IMR-90 (cell line): ENCODE data around the gene ABTB2. TPM values are rescaled to one million over a fixed set of nuclear protein-coding genes. Genes with fewer than 3 reads are reported as not detected.

Source experiments
- ATAC-seq: fragments of 200-7000 bp; cut with Tn5 transposase; 2 replicates; pipeline ENCODE4 v1.9.1; 2020; ENCODE audit warnings: low read depth, mild to moderate bottlenecking, moderate library complexity
- BruUV-seq: library from RNA; stranded (reverse); fragments of 400-500 nt; replicated peaks from 2 replicates; lab custom pipeline; 2021; lab: Mats Ljungman, UMichigan
- CTCF ChIA-PET: fragments of 300-600 bp; formaldehyde crosslinking; extraction: SDS; loops from one replicate; lab custom pipeline; 2021; ENCODE audit warnings: antibody characterized with exemption; lab: Yijun Ruan, JAX
- POLR2A ChIA-PET: fragments of 300-600 bp; sonication (Branson Sonifier 250); formaldehyde crosslinking; loops from one replicate; lab custom pipeline; 2022; ENCODE audit warnings: antibody characterized with exemption; ENCODE audit not compliant: unreplicated experiment; lab: Charles Lee
- DNase-seq: peaks from one replicate; pipeline ENCODE4 v3.0.0; 2013
- H2AFZ ChIP-seq: replicated peaks from 2 replicates; pipeline ENCODE3; 2013; ENCODE audit warnings: low read length, mild to moderate bottlenecking; ENCODE audit not compliant: poor library complexity
- H2AK5ac ChIP-seq: 2 replicates; pipeline ENCODE4 v1.6.1; 2013; ENCODE audit warnings: low read depth, low read length, inconsistent platforms
- H2AK9ac ChIP-seq: replicated peaks from 2 replicates; pipeline ENCODE3; 2013; ENCODE audit warnings: mild to moderate bottlenecking, low read depth, low read length, moderate library complexity; ENCODE audit not compliant: poor library complexity
- H2BK120ac ChIP-seq: 2 replicates; pipeline ENCODE4 v1.6.1; 2013; ENCODE audit warnings: low read depth, low read length, inconsistent platforms
- H2BK15ac ChIP-seq: 3 replicates; pipeline ENCODE4 v1.6.1; 2013; ENCODE audit warnings: low read depth, low read length, inconsistent platforms
- H2BK20ac ChIP-seq: 2 replicates; pipeline ENCODE4 v1.6.1; 2013; ENCODE audit warnings: low read depth, mild to moderate bottlenecking, inconsistent platforms, low read length, moderate library complexity
- H2BK5ac ChIP-seq: 2 replicates; pipeline ENCODE4 v1.6.1; 2013; ENCODE audit warnings: mild to moderate bottlenecking, low read depth, low read length, inconsistent platforms; ENCODE audit not compliant: poor library complexity, severe bottlenecking
- H3K14ac ChIP-seq: replicated peaks from 2 replicates; pipeline ENCODE4 v1.6.1; 2013; ENCODE audit warnings: low read depth, low read length, inconsistent platforms
- H3K18ac ChIP-seq: 2 replicates; pipeline ENCODE4 v1.6.1; 2013; ENCODE audit warnings: low read depth, low read length, control low read depth
- H3K23ac ChIP-seq: 2 replicates; pipeline ENCODE4 v1.6.1; 2013; ENCODE audit warnings: low read depth, low read length, inconsistent platforms
- H3K27ac ChIP-seq: 2 replicates; pipeline ENCODE4 v1.5.1; 2013; ENCODE audit warnings: mild to moderate bottlenecking, control low read depth, low read length; ENCODE audit not compliant: insufficient read depth
- H3K27me3 ChIP-seq: 2 replicates; pipeline ENCODE4 v1.6.1; 2013; ENCODE audit warnings: low read length; ENCODE audit not compliant: control insufficient read depth, insufficient read depth
- H3K36me3 ChIP-seq: 2 replicates; pipeline ENCODE4 v1.6.1; 2013; ENCODE audit warnings: low read length, mixed read lengths; ENCODE audit not compliant: control insufficient read depth, insufficient read depth
- H3K4ac ChIP-seq: 2 replicates; pipeline ENCODE4 v1.6.1; 2013; ENCODE audit warnings: low read depth, low read length, inconsistent platforms
- H3K4me1 ChIP-seq: 2 replicates; pipeline ENCODE4 v1.6.1; 2013; ENCODE audit warnings: low read length, mixed read lengths; ENCODE audit not compliant: control insufficient read depth, insufficient read depth
- H3K4me2 ChIP-seq: 2 replicates; pipeline ENCODE4 v1.6.1; 2013; ENCODE audit warnings: low read depth, mild to moderate bottlenecking, control low read depth, low read length, moderate library complexity
- H3K4me3 ChIP-seq: 2 replicates; pipeline ENCODE4 v1.5.1; 2013; ENCODE audit warnings: low read depth, mild to moderate bottlenecking, control low read depth, low read length, moderate library complexity; ENCODE audit not compliant: insufficient read depth
- H3K56ac ChIP-seq: 2 replicates; pipeline ENCODE4 v1.6.1; 2013; ENCODE audit warnings: low read length, inconsistent platforms; ENCODE audit not compliant: insufficient read depth; ENCODE audit errors: extremely low read depth
- H3K79me1 ChIP-seq, 2 experiments: 2 replicates each; pipeline ENCODE4 v1.6.1; 2013; ENCODE audit warnings: low read length in 2 of 2, inconsistent platforms in 1 of 2, low read depth in 1 of 2
- H3K9ac ChIP-seq: 2 replicates; pipeline ENCODE4 v1.6.1; 2013; ENCODE audit warnings: low read depth, low read length, control low read depth
- H3K9me1 ChIP-seq: 2 replicates; pipeline ENCODE4 v1.6.1; 2013; ENCODE audit warnings: low read length, inconsistent platforms; ENCODE audit not compliant: insufficient read depth
- H3K9me3 ChIP-seq: 2 replicates; pipeline ENCODE4 v1.6.1; 2013; ENCODE audit warnings: low read length; ENCODE audit not compliant: control insufficient read depth, insufficient read depth
- H4K20me1 ChIP-seq: 2 replicates; pipeline ENCODE4 v1.6.1; 2013; ENCODE audit warnings: low read length, inconsistent platforms; ENCODE audit not compliant: insufficient read depth
- H4K5ac ChIP-seq: 2 replicates; pipeline ENCODE4 v1.6.1; 2013; ENCODE audit warnings: mild to moderate bottlenecking, low read depth, low read length, control low read depth
- H4K8ac ChIP-seq, 2 experiments: 2 replicates each; pipeline ENCODE4 v1.6.1; 2013; ENCODE audit warnings: low read depth in 2 of 2, low read length in 2 of 2, control low read depth in 1 of 2, inconsistent platforms in 1 of 2
- H4K91ac ChIP-seq: 2 replicates; pipeline ENCODE4 v1.6.1; 2013; ENCODE audit warnings: low read depth, low read length, inconsistent platforms; ENCODE audit not compliant: insufficient read depth
- BHLHE40 ChIP-seq: fragments of 150-350 bp; IDR thresholded peaks from 2 replicates; pipeline ENCODE4 v1.6.1; 2016; ENCODE audit warnings: mild to moderate bottlenecking, low read depth, low read length
- CEBPB ChIP-seq: IDR thresholded peaks from 2 replicates; pipeline ENCODE4 v1.6.1; 2012; ENCODE audit warnings: low read depth, low read length, improper control_type of control experiment
- CHD1 ChIP-seq: IDR thresholded peaks from 2 replicates; pipeline ENCODE4 v1.6.1; 2012; ENCODE audit warnings: low read depth, low read length, improper control_type of control experiment
- CTCF ChIP-seq: conservative IDR thresholded peaks from 2 replicates; pipeline ENCODE4 v1.5.1; 2012; ENCODE audit warnings: mild to moderate bottlenecking, low read depth, low read length, improper control_type of control experiment
- ELK1 ChIP-seq: fragments of 150-350 bp; IDR thresholded peaks from 2 replicates; pipeline ENCODE4 v1.6.1; 2016; ENCODE audit warnings: low read depth, mild to moderate bottlenecking, low read length, moderate library complexity, borderline replicate concordance
- FOS ChIP-seq: fragments of 150-350 bp; IDR thresholded peaks from 2 replicates; pipeline ENCODE4 v1.6.1; 2016; ENCODE audit warnings: low read depth, low read length
- MAFK ChIP-seq: IDR thresholded peaks from 2 replicates; pipeline ENCODE4 v1.6.1; 2012; ENCODE audit warnings: low read depth, low read length, improper control_type of control experiment
- MAZ ChIP-seq: IDR thresholded peaks from 2 replicates; pipeline ENCODE4 v1.6.1; 2012; ENCODE audit warnings: low read depth, mild to moderate bottlenecking, low read length, improper control_type of control experiment, moderate library complexity, borderline replicate concordance
- MXI1 ChIP-seq: IDR thresholded peaks from 2 replicates; pipeline ENCODE4 v1.6.1; 2012; ENCODE audit warnings: low read depth, mild to moderate bottlenecking, low read length, moderate library complexity, borderline replicate concordance
- NFE2L2 ChIP-seq: fragments of 150-350 bp; IDR thresholded peaks from 2 replicates; pipeline ENCODE4 v1.6.1; 2016; ENCODE audit warnings: low read depth, mild to moderate bottlenecking, low read length
- POLR2A ChIP-seq: IDR thresholded peaks from 2 replicates; pipeline ENCODE4 v1.6.1; 2012; ENCODE audit warnings: mild to moderate bottlenecking, low read depth, low read length
- RAD21 ChIP-seq: IDR thresholded peaks from 2 replicates; pipeline ENCODE4 v1.6.1; 2012; ENCODE audit warnings: low read length, improper control_type of control experiment
- RCOR1 ChIP-seq: IDR thresholded peaks from 2 replicates; pipeline ENCODE4 v1.6.1; 2012; ENCODE audit warnings: mild to moderate bottlenecking, low read length, improper control_type of control experiment; ENCODE audit not compliant: insufficient replicate concordance
- SMC3 ChIP-seq: fragments of 150-350 bp; IDR thresholded peaks from 2 replicates; pipeline ENCODE4 v1.6.1; 2016; ENCODE audit warnings: low read depth, mild to moderate bottlenecking, antibody characterized with exemption, low read length, moderate library complexity
- USF2 ChIP-seq: fragments of 150-350 bp; IDR thresholded peaks from 2 replicates; pipeline ENCODE4 v1.6.1; 2017; ENCODE audit warnings: mild to moderate bottlenecking, antibody characterized with exemption, low read length, low read depth
- WGBS, 2 experiments: methylation state at CpG; one replicate each; pipeline versions ENCODE4 v1.1.5 to v1.1.7; 2013; ENCODE audit warnings: missing lambda C conversion rate in 2 of 2; ENCODE audit not compliant: insufficient read length in 1 of 2; ENCODE audit errors: extremely low coverage in 2 of 2; 5-methylcytosine and 5-hydroxymethylcytosine counted together
- dilution Hi-C: fragments of 300-500 bp; cut with HindIII; formaldehyde crosslinking; loops from one replicate; pipeline ENCODE4 v1.14.3; 2018; ENCODE audit warnings: low sequenced_read_pairs; ENCODE audit not compliant: unreplicated experiment
- in situ Hi-C: fragments of 300-500 bp; cut with MboI; formaldehyde crosslinking; loops from 3 replicates; pipeline ENCODE4 v1.14.3; 2019; ENCODE audit warnings: low sequenced_read_pairs, inconsistent platforms, mixed read lengths
- intact Hi-C: fragments of 100-400 bp; cut with micrococcal nuclease; formaldehyde crosslinking; loops from 2 replicates; pipeline ENCODE4 v1.10.0; 2022
- polyA plus RNA-seq, 3 experiments: library from polyadenylated mRNA; depleted of rRNA; stranded (reverse); fragments of >200 nt; gene quantifications; 2 replicates each; pipeline ENCODE4 v1.2.3, GENCODE V29; 2012; ENCODE audit warnings: low replicate concordance in 1 of 3
- total RNA-seq: library from RNA; depleted of rRNA; stranded (reverse); fragments of >200 nt; gene quantifications from 2 replicates; pipeline ENCODE4 v1.2.3, GENCODE V29; 2012

The ABTB2 gene
- total and polyA plus RNA-seq, 2 of the 4 experiments (the other 2 are of a cell fraction), result 0.18 to 2.0 TPM

GRCh38 chr11:34236572-34236971 is 121.2 kb downstream of the ABTB2 start:
- H2AK5ac ChIP-seq, result no peak overlapping the region
- intact Hi-C loops, result no loop called here
- H3K9ac ChIP-seq, result no peak overlapping the region

More at GRCh38 chr11:34236572-34236971, 121.2 kb downstream of the ABTB2 start:
- no peaks in the 10 kb centered on the region for H3K9me1 ChIP-seq
- ChIA-PET POLR2A (no interaction called here), CTCF (no interaction called here)
- H3K9me3 ChIP-seq, result no peaks in the 10 kb centered on the region
- H3K27me3 ChIP-seq, result no peaks in the 10 kb centered on the region; the same call in 1 of the 2 replicates
- in situ Hi-C loops (no loop called here), dilution Hi-C loops (no loop called here)
- no TSS peak for BruUV-seq
- H3K56ac ChIP-seq, result no peak overlapping the region
- no peak overlapping the region for H4K91ac ChIP-seq
- no peak overlapping the region for H2BK15ac ChIP-seq
- H2AFZ ChIP-seq, result no peak overlapping the region
- no CpG with 5 or more reads among the region's 9 CpGs for WGBS, 2 experiments
- H3K79me1 ChIP-seq, result no peaks in the 10 kb centered on the region
- H4K20me1 ChIP-seq, result no peaks in the 10 kb centered on the region
- ATAC-seq, result no peak
- no peak overlapping the region for H2BK120ac ChIP-seq
- H3K4me1 ChIP-seq, result peaks cover 6% of the 10 kb centered on the region
- H3K23ac ChIP-seq, result no peak overlapping the region
- no peak overlapping the region for H2BK5ac ChIP-seq
- no peak overlapping the region for H3K4me3 ChIP-seq
- H3K4me2 ChIP-seq, result no peak overlapping the region
- TF ChIP-seq CEBPB, result no peak
- TF ChIP-seq CTCF, result no peak
- no peak for TF ChIP-seq FOS
- TF ChIP-seq MXI1, result no peak
- TF ChIP-seq BHLHE40, result no peak
- TF ChIP-seq SMC3, result no peak
- no peak for TF ChIP-seq RCOR1
- TF ChIP-seq MAFK, result no peak
- no peak for TF ChIP-seq ELK1
- no peak for TF ChIP-seq CHD1
- TF ChIP-seq NFE2L2, result no peak
- TF ChIP-seq RAD21, result no peak
- TF ChIP-seq MAZ, result no peak
- TF ChIP-seq USF2, result no peak
- TF ChIP-seq POLR2A, result no peak
- no peaks in the 10 kb centered on the region for H3K36me3 ChIP-seq
- H3K18ac ChIP-seq, result no peak overlapping the region
- DNase-seq, result no peak
- no peak overlapping the region for H3K27ac ChIP-seq
- H2AK9ac ChIP-seq, result no peak overlapping the region
- no peak overlapping the region for H3K4ac ChIP-seq
- no peak overlapping the region for H4K5ac ChIP-seq
- no peak overlapping the region for H2BK20ac ChIP-seq
- no peak overlapping the region for H4K8ac ChIP-seq
- no peak overlapping the region for H3K14ac ChIP-seq
